SK-N-SH (cell line): Measurements from ENCODE around the gene CDS2. TPM values are rescaled to one million over a fixed set of nuclear protein-coding genes. Genes with fewer than 3 reads are reported as not detected.

Source experiments
- CTCF ChIA-PET: fragments of 300-600, 350-600 bp; formaldehyde crosslinking; extraction: SDS; loops from one replicate; lab custom pipeline; 2021; lab: Yijun Ruan, JAX
- POLR2A ChIA-PET: fragments of 350-600 bp; sonication (Branson Sonifier 250); formaldehyde crosslinking; extraction: SDS; loops from one replicate; lab custom pipeline; 2020; ENCODE audit warnings: antibody characterized with exemption, inconsistent platforms; lab: Yijun Ruan, JAX
- DNase-seq: peaks from one replicate; pipeline ENCODE4 v3.0.0; 2012
- H2AFZ ChIP-seq: fragments of 200-600 bp; sonication (generic); 2 replicates; pipeline ENCODE4 v1.8.1; 2016; ENCODE audit warnings: antibody characterized with exemption, mild to moderate bottlenecking, low read depth
- H3F3A ChIP-seq: fragments of 200-600 bp; sonication (generic); replicated peaks from 2 replicates; pipeline ENCODE3; 2016; ENCODE audit warnings: antibody characterized with exemption, mild to moderate bottlenecking; ENCODE audit not compliant: insufficient read depth
- H3K27ac ChIP-seq, 2 experiments: fragments of 200-500 bp in 1 of 2; fragments of 200-600 bp in 1 of 2; sonication (Bioruptor generic) in 1 of 2; sonication (generic), shearing (Covaris generic) in 1 of 2; 2 replicates each; pipeline versions ENCODE4 v1.5.1 to v1.6.1; 2014 to 2016; ENCODE audit warnings: low read depth in 2 of 2, inconsistent platforms in 1 of 2, low read length in 1 of 2, mild to moderate bottlenecking in 1 of 2, mixed read lengths in 1 of 2
- H3K27me3 ChIP-seq: fragments of 200-600 bp; sonication (generic), shearing (Covaris generic); 2 replicates; pipeline ENCODE4 v1.6.1; 2016; ENCODE audit warnings: mixed run types; ENCODE audit not compliant: insufficient read depth
- H3K36me3 ChIP-seq, 2 experiments: fragments of 200-500 bp in 1 of 2; fragments of 200-600 bp in 1 of 2; sonication (Bioruptor generic) in 1 of 2; sonication (generic) in 1 of 2; replicated peaks in 1 of 2; 2 replicates each; pipeline versions ENCODE3 to v1.5.1; 2014 to 2016; ENCODE audit warnings: low read length in 1 of 2, mild to moderate bottlenecking in 1 of 2; ENCODE audit not compliant: insufficient read depth in 2 of 2, control insufficient read depth in 1 of 2
- H3K4me1 ChIP-seq, 2 experiments: fragments of 200-500 bp in 1 of 2; fragments of 200-600 bp in 1 of 2; sonication (Bioruptor generic) in 1 of 2; sonication (generic), shearing (Covaris generic) in 1 of 2; 2 replicates each; pipeline versions ENCODE4 v1.5.1 to v1.6.1; 2014 to 2016; ENCODE audit warnings: low read depth in 1 of 2, low read length in 1 of 2, mixed run types in 1 of 2; ENCODE audit not compliant: insufficient read depth in 2 of 2, control insufficient read depth in 1 of 2
- H3K4me2 ChIP-seq: fragments of 200-600 bp; sonication (generic), shearing (Covaris generic); 2 replicates; pipeline ENCODE4 v1.6.1; 2017; ENCODE audit warnings: mixed run types
- H3K4me3 ChIP-seq, 2 experiments: fragments of 200-500 bp in 1 of 2; fragments of 200-600 bp in 1 of 2; sonication (Bioruptor generic) in 1 of 2; sonication (generic), shearing (Covaris generic) in 1 of 2; 2 replicates each; pipeline versions ENCODE4 v1.5.1 to v1.8.1; 2014 to 2016; ENCODE audit warnings: low read depth in 2 of 2, inconsistent platforms in 1 of 2, low read length in 1 of 2, mild to moderate bottlenecking in 1 of 2, mixed read lengths in 1 of 2, moderate library complexity in 1 of 2
- H3K79me2 ChIP-seq: fragments of 200-600 bp; sonication (generic); 2 replicates; pipeline ENCODE4 v1.8.1; 2017; ENCODE audit warnings: mild to moderate bottlenecking; ENCODE audit not compliant: insufficient read depth
- H3K9ac ChIP-seq: fragments of 200-600 bp; sonication (generic); 2 replicates; pipeline ENCODE4 v1.6.1; 2017; ENCODE audit warnings: mixed run types
- H3K9me2 ChIP-seq: fragments of 200-600 bp; sonication (generic); 2 replicates; pipeline ENCODE4 v1.6.1; 2017; ENCODE audit warnings: mixed run types
- H3K9me3 ChIP-seq: fragments of 200-600 bp; sonication (generic); 2 replicates; pipeline ENCODE4 v1.6.1; 2017; ENCODE audit warnings: mixed run types, mild to moderate bottlenecking, moderate library complexity
- H4K20me1 ChIP-seq: fragments of 200-600 bp; sonication (generic); 2 replicates; pipeline ENCODE4 v1.6.1; 2017; ENCODE audit warnings: mild to moderate bottlenecking, mixed run types; ENCODE audit not compliant: insufficient read depth
- CHD2 ChIP-seq: fragments of 150-350 bp; IDR thresholded peaks from 2 replicates; pipeline ENCODE4 v1.6.1; 2018; ENCODE audit warnings: low read length; ENCODE audit not compliant: partially characterized antibody
- ELF1 ChIP-seq: IDR thresholded peaks from 2 replicates; pipeline ENCODE4 v1.4.0; 2012
- FOSL2 ChIP-seq: IDR thresholded peaks from 2 replicates; pipeline ENCODE4 v1.4.0; 2012; ENCODE audit warnings: low read depth, mild to moderate bottlenecking, moderate library complexity, borderline replicate concordance
- JUND ChIP-seq: IDR thresholded peaks from 2 replicates; pipeline ENCODE4 v1.4.0; 2012
- MEF2A ChIP-seq: IDR thresholded peaks from 2 replicates; pipeline ENCODE4 v1.4.0; 2012; ENCODE audit warnings: low read depth, borderline replicate concordance
- NFIC ChIP-seq: IDR thresholded peaks from 2 replicates; pipeline ENCODE4 v1.4.0; 2012; ENCODE audit warnings: borderline replicate concordance
- RAD21 ChIP-seq: IDR thresholded peaks from 2 replicates; pipeline ENCODE4 v1.6.1; 2012; ENCODE audit warnings: mild to moderate bottlenecking, low read length
- RCOR1 ChIP-seq: fragments of 150-350 bp; IDR thresholded peaks from 2 replicates; pipeline ENCODE4 v1.6.1; 2017; ENCODE audit warnings: antibody characterized with exemption, low read length
- RXRA ChIP-seq: IDR thresholded peaks from 2 replicates; pipeline ENCODE4 v1.4.0; 2012; ENCODE audit warnings: low read depth, mild to moderate bottlenecking, borderline replicate concordance
- TAF1 ChIP-seq: IDR thresholded peaks from 2 replicates; pipeline ENCODE4 v1.6.1; 2012; ENCODE audit warnings: low read depth, mild to moderate bottlenecking, low read length, moderate library complexity, borderline replicate concordance
- TCF12 ChIP-seq: IDR thresholded peaks from 2 replicates; pipeline ENCODE4 v1.4.0; 2012
- TEAD4 ChIP-seq: IDR thresholded peaks from 2 replicates; pipeline ENCODE4 v1.4.0; 2012; ENCODE audit warnings: mild to moderate bottlenecking, borderline replicate concordance; ENCODE audit not compliant: insufficient read depth
- YY1 ChIP-seq: IDR thresholded peaks from 2 replicates; pipeline ENCODE4 v1.4.0; 2012; ENCODE audit warnings: low read depth, mild to moderate bottlenecking
- WGBS: methylation state at CpG from one replicate; pipeline ENCODE4 v1.1.6; 2017; ENCODE audit warnings: low lambda C conversion rate; 5-methylcytosine and 5-hydroxymethylcytosine counted together
- polyA plus RNA-seq, 3 experiments: library from polyadenylated mRNA; depleted of rRNA; stranded (reverse); fragments of >200 nt; gene quantifications; 2 replicates each; pipeline ENCODE4 v1.2.3, GENCODE V29; 2012
- TF ChIP-seq, protein P1 (sequence below): fragments of 150-350 bp; IDR thresholded peaks from 2 replicates; pipeline ENCODE4 v1.6.1; 2017; ENCODE audit warnings: antibody characterized with exemption, low read length, low read depth, borderline replicate concordance
- TF ChIP-seq, protein P2 (sequence below): IDR thresholded peaks from 2 replicates; pipeline ENCODE4 v1.6.1; 2012; ENCODE audit warnings: mild to moderate bottlenecking, low read depth, low read length, moderate library complexity
- TF ChIP-seq, protein P3 (sequence below): IDR thresholded peaks from 2 replicates; pipeline ENCODE4 v1.4.0; 2012; ENCODE audit warnings: low read depth, borderline replicate concordance

Gene CDS2
- polyA plus RNA-seq, 1 of the 3 experiments (the other 2 are of a cell fraction), result 13.9 TPM

DNA sequence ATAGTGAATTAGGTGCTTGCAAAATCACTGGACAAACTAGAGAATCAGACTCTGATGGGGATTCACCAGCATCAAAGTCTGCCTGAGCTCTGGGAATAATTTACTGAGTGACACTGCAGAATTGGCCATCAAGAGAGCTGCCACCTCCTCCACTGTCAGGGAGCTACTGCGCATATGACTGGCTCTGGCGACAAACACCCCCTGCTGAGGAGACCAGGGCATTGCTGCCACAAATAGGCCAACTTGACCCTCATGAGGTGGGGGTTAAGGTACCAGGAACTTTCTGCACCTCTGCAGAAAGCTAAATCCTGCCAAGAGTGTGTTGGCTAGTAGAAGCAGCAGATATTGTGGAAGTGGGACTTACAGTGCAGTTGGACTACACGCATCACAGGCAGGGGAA is 88.0 kb downstream of the CDS2 start:
- no peak overlapping the region for H2AFZ ChIP-seq
- H3K79me2 ChIP-seq, result no peaks in the 10 kb centered on the region
- H3K9me3 ChIP-seq, result no peaks in the 10 kb centered on the region
- TF ChIP-seq, protein P1, sequence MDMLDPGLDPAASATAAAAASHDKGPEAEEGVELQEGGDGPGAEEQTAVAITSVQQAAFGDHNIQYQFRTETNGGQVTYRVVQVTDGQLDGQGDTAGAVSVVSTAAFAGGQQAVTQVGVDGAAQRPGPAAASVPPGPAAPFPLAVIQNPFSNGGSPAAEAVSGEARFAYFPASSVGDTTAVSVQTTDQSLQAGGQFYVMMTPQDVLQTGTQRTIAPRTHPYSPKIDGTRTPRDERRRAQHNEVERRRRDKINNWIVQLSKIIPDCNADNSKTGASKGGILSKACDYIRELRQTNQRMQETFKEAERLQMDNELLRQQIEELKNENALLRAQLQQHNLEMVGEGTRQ, result no peak
- TF ChIP-seq TEAD4, result no peak
- TF ChIP-seq YY1, result no peak
- TF ChIP-seq NFIC, result no peak
- no peak for TF ChIP-seq RAD21
- TF ChIP-seq ELF1, result no peak
- TF ChIP-seq MEF2A, result no peak
- TF ChIP-seq, protein P2, sequence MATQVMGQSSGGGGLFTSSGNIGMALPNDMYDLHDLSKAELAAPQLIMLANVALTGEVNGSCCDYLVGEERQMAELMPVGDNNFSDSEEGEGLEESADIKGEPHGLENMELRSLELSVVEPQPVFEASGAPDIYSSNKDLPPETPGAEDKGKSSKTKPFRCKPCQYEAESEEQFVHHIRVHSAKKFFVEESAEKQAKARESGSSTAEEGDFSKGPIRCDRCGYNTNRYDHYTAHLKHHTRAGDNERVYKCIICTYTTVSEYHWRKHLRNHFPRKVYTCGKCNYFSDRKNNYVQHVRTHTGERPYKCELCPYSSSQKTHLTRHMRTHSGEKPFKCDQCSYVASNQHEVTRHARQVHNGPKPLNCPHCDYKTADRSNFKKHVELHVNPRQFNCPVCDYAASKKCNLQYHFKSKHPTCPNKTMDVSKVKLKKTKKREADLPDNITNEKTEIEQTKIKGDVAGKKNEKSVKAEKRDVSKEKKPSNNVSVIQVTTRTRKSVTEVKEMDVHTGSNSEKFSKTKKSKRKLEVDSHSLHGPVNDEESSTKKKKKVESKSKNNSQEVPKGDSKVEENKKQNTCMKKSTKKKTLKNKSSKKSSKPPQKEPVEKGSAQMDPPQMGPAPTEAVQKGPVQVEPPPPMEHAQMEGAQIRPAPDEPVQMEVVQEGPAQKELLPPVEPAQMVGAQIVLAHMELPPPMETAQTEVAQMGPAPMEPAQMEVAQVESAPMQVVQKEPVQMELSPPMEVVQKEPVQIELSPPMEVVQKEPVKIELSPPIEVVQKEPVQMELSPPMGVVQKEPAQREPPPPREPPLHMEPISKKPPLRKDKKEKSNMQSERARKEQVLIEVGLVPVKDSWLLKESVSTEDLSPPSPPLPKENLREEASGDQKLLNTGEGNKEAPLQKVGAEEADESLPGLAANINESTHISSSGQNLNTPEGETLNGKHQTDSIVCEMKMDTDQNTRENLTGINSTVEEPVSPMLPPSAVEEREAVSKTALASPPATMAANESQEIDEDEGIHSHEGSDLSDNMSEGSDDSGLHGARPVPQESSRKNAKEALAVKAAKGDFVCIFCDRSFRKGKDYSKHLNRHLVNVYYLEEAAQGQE, result no peak
- TF ChIP-seq FOSL2, result no peak
- no peak for TF ChIP-seq TAF1
- TF ChIP-seq, protein P3, sequence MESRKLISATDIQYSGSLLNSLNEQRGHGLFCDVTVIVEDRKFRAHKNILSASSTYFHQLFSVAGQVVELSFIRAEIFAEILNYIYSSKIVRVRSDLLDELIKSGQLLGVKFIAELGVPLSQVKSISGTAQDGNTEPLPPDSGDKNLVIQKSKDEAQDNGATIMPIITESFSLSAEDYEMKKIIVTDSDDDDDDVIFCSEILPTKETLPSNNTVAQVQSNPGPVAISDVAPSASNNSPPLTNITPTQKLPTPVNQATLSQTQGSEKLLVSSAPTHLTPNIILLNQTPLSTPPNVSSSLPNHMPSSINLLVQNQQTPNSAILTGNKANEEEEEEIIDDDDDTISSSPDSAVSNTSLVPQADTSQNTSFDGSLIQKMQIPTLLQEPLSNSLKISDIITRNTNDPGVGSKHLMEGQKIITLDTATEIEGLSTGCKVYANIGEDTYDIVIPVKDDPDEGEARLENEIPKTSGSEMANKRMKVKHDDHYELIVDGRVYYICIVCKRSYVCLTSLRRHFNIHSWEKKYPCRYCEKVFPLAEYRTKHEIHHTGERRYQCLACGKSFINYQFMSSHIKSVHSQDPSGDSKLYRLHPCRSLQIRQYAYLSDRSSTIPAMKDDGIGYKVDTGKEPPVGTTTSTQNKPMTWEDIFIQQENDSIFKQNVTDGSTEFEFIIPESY, result no peak
- TF ChIP-seq RXRA, result no peak
- TF ChIP-seq RCOR1, result no peak
- no peak for TF ChIP-seq TCF12
- TF ChIP-seq CHD2, result no peak
- TF ChIP-seq JUND, result no peak
- no peaks in the 10 kb centered on the region for H3K9me2 ChIP-seq
- H3F3A ChIP-seq, result peaks cover 5% of the 10 kb centered on the region
- no peaks in the 10 kb centered on the region for H3K27me3 ChIP-seq
- no peak overlapping the region for H3K9ac ChIP-seq
- no peak overlapping the region for H3K4me3 ChIP-seq
- ChIA-PET POLR2A (no interaction called here), CTCF (interaction anchor here (1.0 to 13.5 kb wide), 5 partner anchors 8 to 232 kb away, joined by 3 to 260 read pairs (median 4); partner anchors contain the start of gene CDS2)
- no peak overlapping the region for H3K27ac ChIP-seq
- H3K4me2 ChIP-seq, result no peak overlapping the region
- no peak for DNase-seq
- no peaks in the 10 kb centered on the region for H3K36me3 ChIP-seq
- H3K4me1 ChIP-seq, result peaks cover 4 to 6% of the 10 kb centered on the region in 2 experiments; a peak in 3 of 4 replicates
- 88% methylated on average over 3 of the region's 3 CpGs for WGBS
- no peaks in the 10 kb centered on the region for H4K20me1 ChIP-seq
